ENCODE results near the gene WDR48.

The WDR48 gene

GRCh38 chr3:39065197-39065596 is 13.4 kb downstream of the WDR48 start:
- peak; percentile 14 for DNase-seq

GRCh38 chr3:39067286-39067685 is 15.5 kb downstream of the WDR48 start:
- DNase-seq: no peak

- no peak for DNase-seq
Measured at GRCh38 chr3:39068556-39068955, 16.7 kb downstream of the WDR48 start.

DNA sequence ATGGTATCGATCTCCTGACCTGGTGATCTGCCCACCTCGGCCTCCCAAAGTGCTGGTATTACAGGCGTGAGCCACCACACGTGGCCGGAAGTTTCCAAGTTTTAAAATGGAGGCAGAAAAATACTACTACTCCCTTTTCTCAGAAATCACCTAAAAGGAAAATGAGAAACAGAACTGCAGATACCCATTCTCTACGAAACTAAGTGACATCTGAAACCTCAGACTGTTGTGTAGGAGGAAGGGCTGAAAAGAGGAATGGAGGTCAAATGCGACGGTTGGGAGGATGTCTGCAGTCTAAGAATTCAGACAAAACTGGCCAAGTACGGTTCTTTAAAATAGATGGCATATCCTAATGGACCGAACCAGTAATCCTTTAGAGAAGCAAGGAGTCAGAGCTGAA is 24.1 kb downstream of the WDR48 start:
- no peak for DNase-seq

- DNase-seq: no peak
Measured at GRCh38 chr3:39079530-39079929, 27.7 kb downstream of the WDR48 start.

- DNase-seq: no peak
Measured at GRCh38 chr3:39080026-39080425, 28.2 kb downstream of the WDR48 start.

- DNase-seq: no peak
Measured at GRCh38 chr3:39082666-39083313, 31.0 kb downstream of the WDR48 start.

GRCh38 chr3:39086144-39086543 is 34.3 kb downstream of the WDR48 start:
- DNase-seq: no peak

DNA sequence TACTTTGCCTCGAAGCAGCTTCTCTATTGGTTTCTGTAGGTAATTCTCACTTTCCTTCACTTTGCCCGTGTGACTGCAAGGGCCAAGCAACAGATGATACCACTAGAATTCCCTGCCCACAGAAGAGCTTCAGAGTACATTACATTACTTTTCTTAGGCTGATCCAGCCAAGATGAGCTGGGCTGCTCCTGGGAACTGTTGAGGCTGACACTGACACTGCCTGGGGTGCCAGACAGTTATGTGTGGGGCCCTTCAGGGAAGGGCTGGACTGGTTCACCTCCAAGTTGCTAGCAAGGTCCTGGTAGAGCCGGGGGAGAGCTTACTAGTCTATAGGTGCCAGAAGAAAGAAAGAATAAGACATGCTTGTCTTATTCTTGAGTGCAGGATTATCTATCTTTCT is 36.6 kb downstream of the WDR48 start:
- DNase-seq: no peak

GRCh38 chr3:39088889-39089288 is 37.1 kb downstream of the WDR48 start:
- no peak for DNase-seq

DNA sequence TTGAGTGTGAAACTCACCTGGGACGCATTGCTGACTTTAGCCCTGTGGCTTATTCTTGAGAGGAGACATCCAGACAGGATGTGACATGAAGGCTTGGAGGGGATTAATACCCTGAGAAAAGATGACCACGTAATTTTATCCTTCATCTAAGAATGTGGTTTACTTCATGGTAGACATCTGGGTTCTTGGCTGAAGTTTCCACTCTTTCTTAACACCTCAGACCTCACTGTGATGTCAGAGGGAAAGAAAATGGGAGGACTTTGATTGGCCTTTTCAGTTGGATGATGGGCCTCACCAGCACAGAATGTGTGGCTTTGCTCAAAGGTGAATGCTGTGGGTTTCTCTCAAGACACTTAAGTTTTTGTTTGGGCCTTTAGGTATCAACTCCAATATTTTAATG is 39.1 kb downstream of the WDR48 start:
- no peak for DNase-seq

GRCh38 chr3:39094851-39095677 is 43.2 kb downstream of the WDR48 start:
- DNase-seq: no peak

- DNase-seq: no peak
Measured at GRCh38 chr3:39095778-39096177, 44.0 kb downstream of the WDR48 start.

GRCh38 chr3:39096775-39097174 is 45.0 kb downstream of the WDR48 start:
- no peak for DNase-seq

- no peak for DNase-seq
Measured at GRCh38 chr3:39097716-39098472, 46.1 kb downstream of the WDR48 start.

- no peak for DNase-seq
Measured at GRCh38 chr3:39098473-39099000, 46.7 kb downstream of the WDR48 start.

- DNase-seq: no peak
Measured at GRCh38 chr3:39099242-39099641, 47.4 kb downstream of the WDR48 start.

GRCh38 chr3:39099738-39100499 is 48.1 kb downstream of the WDR48 start:
- no peak for DNase-seq

GRCh38 chr3:39100500-39100886 is 48.7 kb downstream of the WDR48 start:
- no peak for DNase-seq

- DNase-seq: no peak
Measured at GRCh38 chr3:39101022-39101689, 49.3 kb downstream of the WDR48 start.

DNA sequence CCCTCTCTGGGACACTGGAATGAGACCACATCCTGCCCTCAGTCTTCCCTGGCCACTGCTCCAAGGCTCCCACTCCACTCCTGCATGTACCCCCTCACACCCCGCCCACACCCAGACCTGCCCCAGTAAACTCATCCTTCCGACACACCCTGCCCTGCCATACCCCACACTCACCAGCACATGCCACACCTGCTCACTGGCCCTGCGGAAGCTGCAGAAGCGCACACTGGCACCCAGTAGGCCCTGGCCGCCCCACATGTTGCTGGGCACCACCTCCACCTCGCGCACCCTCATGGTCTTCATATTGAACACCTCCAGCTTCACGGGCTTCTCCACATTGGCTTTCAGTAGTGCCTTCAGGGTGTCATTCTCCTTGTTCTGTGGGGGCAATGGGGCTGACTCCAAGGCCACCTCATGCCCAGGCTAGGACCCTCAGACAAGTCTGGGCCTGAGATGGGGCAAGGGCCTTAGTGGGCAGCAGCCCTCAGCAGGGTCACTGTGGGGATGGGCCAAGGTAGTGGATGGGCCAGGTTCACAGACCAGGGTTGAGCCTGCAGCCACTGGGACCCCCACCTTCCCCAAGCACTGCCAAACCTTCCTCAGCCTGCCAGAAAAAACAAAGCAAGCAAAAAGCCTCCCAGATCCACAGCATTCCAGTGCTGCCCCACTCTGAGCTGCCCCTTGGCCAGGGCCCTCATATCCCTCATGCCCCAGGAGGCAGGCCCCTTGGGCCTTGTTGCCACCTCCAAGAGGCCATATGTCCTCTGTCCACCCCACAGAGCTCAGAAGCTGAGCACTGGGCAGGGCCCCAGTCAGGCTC is 50.9 kb downstream of the WDR48 start:
- DNase-seq: no peak
